Peyer's patch (tissue), 4 donors: Measurements from ENCODE around the gene HECTD4. TPM values are rescaled to one million over a fixed set of nuclear protein-coding genes. Genes with fewer than 3 reads are reported as not detected.
"Not testable (repeated sequence)": the region's sequence is repeated elsewhere in the genome, so short reads cannot be mapped to it uniquely, and the experiment has no call there.

ENCODE experiments used
- DNase-seq, 3 donors: peaks; one replicate each; pipeline ENCODE4 v3.0.0-alpha.2; 2017 to 2019
- H3K27ac ChIP-seq, 4 donors: fragments of 200-600 bp; sonication (generic); one replicate each; pipeline ENCODE4 v1.5.1; 2016 to 2019
- H3K27me3 ChIP-seq, 2 donors: fragments of 200-600 bp; sonication (generic); one replicate each; pipeline ENCODE4 v1.5.1; 2019
- H3K36me3 ChIP-seq, 3 donors: fragments of 200-600 bp; sonication (generic); one replicate each; pipeline ENCODE4 v1.5.1; 2016 to 2019
- H3K4me1 ChIP-seq, 4 donors: fragments of 200-600 bp; sonication (generic); one replicate each; pipeline ENCODE4 v1.5.1; 2016 to 2019
- H3K4me3 ChIP-seq, 4 donors: fragments of 200-600 bp; sonication (generic); 1 replicate in 3 of 4; 2 replicates in 1 of 4; pipeline ENCODE4 v1.5.1; 2016 to 2019; ENCODE audit warnings: mild to moderate bottlenecking in 1 of 4
- H3K9me3 ChIP-seq, 4 donors: fragments of 200-600 bp; sonication (generic); one replicate each; pipeline ENCODE4 v1.5.1; 2016 to 2019; ENCODE audit warnings: mild to moderate bottlenecking in 1 of 4
- CTCF ChIP-seq, 6 experiments: fragments of 450-650 bp in 4 of 6; fragments of 200-600 bp in 2 of 6; sonication (generic) in 1 of 6; IDR thresholded peaks; one replicate each; pipeline ENCODE4 v1.5.1; 2017 to 2019; ENCODE audit warnings: antibody characterized with exemption in 6 of 6, mild to moderate bottlenecking in 3 of 6, moderate library complexity in 1 of 6
- POLR2A ChIP-seq, 2 donors: fragments of 450-650 bp; IDR thresholded peaks; one replicate each; pipeline ENCODE4 v1.5.1; 2017; ENCODE audit warnings: antibody characterized with exemption in 2 of 2, mild to moderate bottlenecking in 2 of 2, moderate library complexity in 2 of 2
- total RNA-seq, 4 donors: library from RNA; depleted of rRNA; stranded (reverse); fragments of >200 nt; gene quantifications; one replicate each; pipeline ENCODE4 v1.1.0, GENCODE V29; 2016

The HECTD4 gene
- total RNA-seq, 4 donors from 2014 or later, result 49.9 to 118 (median 87.3) TPM

- Histone ChIP-seq H3K9me3 (no peaks in the 10 kb centered on the region), H3K36me3 (peaks cover 0 to 18% (median under 1%) of the 10 kb centered on the region in 3 donors), H3K27me3 (no peaks in the 10 kb centered on the region), H3K4me3 (no peak overlapping the region), H3K4me1 (no peaks in the 10 kb centered on the region), H3K27ac (no peak overlapping the region)
- TF ChIP-seq CTCF (IDR thresholded peaks at IDR 0.05) (no peak), POLR2A (IDR thresholded peaks at IDR 0.05) (no peak)
- DNase-seq, result no peak
These were observed 18.8 kb upstream of the HECTD4 start for GRCh38 chr12:112401054-112401453.

- no peaks in the 10 kb centered on the region for H3K27me3 ChIP-seq
- TF ChIP-seq POLR2A (IDR thresholded peaks at IDR 0.05), result no peak
- no peak for TF ChIP-seq CTCF (IDR thresholded peaks at IDR 0.05)
- H3K27ac ChIP-seq, result no peak overlapping the region
- H3K4me1 ChIP-seq, result no peaks in the 10 kb centered on the region
- no peaks in the 10 kb centered on the region for H3K36me3 ChIP-seq
- no peak for DNase-seq
- H3K9me3 ChIP-seq, result no peaks in the 10 kb centered on the region
- no peak overlapping the region for H3K4me3 ChIP-seq
These were observed 11.1 kb upstream of the HECTD4 start for GRCh38 chr12:112393328-112393727.

- H3K36me3 ChIP-seq, H3K4me3 ChIP-seq, H3K9me3 ChIP-seq, DNase-seq, H3K4me1 ChIP-seq, H3K27ac ChIP-seq, H3K27me3 ChIP-seq: not testable (repeated sequence)
These were observed 7.9 kb upstream of the HECTD4 start for GRCh38 chr12:112389922-112390654.

- TF ChIP-seq CTCF (IDR thresholded peaks at IDR 0.05) (no peak), POLR2A (IDR thresholded peaks at IDR 0.05) (no peak)
- Histone ChIP-seq H3K9me3 (no peaks in the 10 kb centered on the region), H3K27me3 (no peaks in the 10 kb centered on the region), H3K27ac (no peak overlapping the region), H3K36me3 (no peaks in the 10 kb centered on the region), H3K4me1 (peaks cover 0 to 3% (median 0%) of the 10 kb centered on the region in 4 donors), H3K4me3 (no peak overlapping the region)
- DNase-seq, result peak in 1 of 3 donors; percentile 26
These were observed 7.0 kb upstream of the HECTD4 start for GRCh38 chr12:112389228-112389627.

- Histone ChIP-seq H3K9me3 (no peaks in the 10 kb centered on the region), H3K4me3 (no peak overlapping the region), H3K4me1 (peaks cover 0 to 4% (median 1%) of the 10 kb centered on the region in 4 donors), H3K27me3 (no peaks in the 10 kb centered on the region), H3K27ac (no peak overlapping the region), H3K36me3 (no peaks in the 10 kb centered on the region)
- TF ChIP-seq POLR2A (IDR thresholded peaks at IDR 0.05), result no peak
- no peak for TF ChIP-seq CTCF (IDR thresholded peaks at IDR 0.05)
- DNase-seq, result peak in 1 of 3 donors; percentile 45
These were observed 4.5 kb upstream of the HECTD4 start for GRCh38 chr12:112386726-112387125.

GRCh38 chr12:112382866-112383265 is 635 bp upstream of the HECTD4 start:
- Histone ChIP-seq H3K27ac (peak overlapping the region in 3 of 4 donors; percentile 85 to 94 (median 91)), H3K27me3 (no peaks in the 10 kb centered on the region), H3K9me3 (no peaks in the 10 kb centered on the region), H3K36me3 (no peaks in the 10 kb centered on the region), H3K4me3 (peak overlapping the region; percentile 89 to 99 (median 94)), H3K4me1 (peaks cover 0 to 20% (median 2%) of the 10 kb centered on the region in 4 donors)
- DNase-seq, result peak in 1 of 3 donors; percentile 45
- TF ChIP-seq CTCF (IDR thresholded peaks at IDR 0.05) (no peak), POLR2A (IDR thresholded peaks at IDR 0.05) (no peak)
